AG04450 (cell line): Measurements from ENCODE around the gene SNAPC4. TPM values are rescaled to one million over a fixed set of nuclear protein-coding genes. Genes with fewer than 3 reads are reported as not detected.

ENCODE experiments used
- CTCF ChIA-PET: fragments of 300-600, 350-600 bp; formaldehyde crosslinking; extraction: SDS; loops from one replicate; lab custom pipeline; 2022; ENCODE audit warnings: antibody characterized with exemption, inconsistent platforms; lab: Charles Lee
- POLR2A ChIA-PET: fragments of 350-600 bp; formaldehyde crosslinking; extraction: SDS; loops from one replicate; lab custom pipeline; 2021; ENCODE audit warnings: antibody characterized with exemption, inconsistent platforms; lab: Yijun Ruan, JAX
- DNase-seq: peaks from one replicate; pipeline ENCODE4 v3.0.0-alpha.2; 2011; ENCODE audit warnings: low read depth, low spot score
- H3K27ac ChIP-seq: one replicate; pipeline ENCODE4 v1.5.1; 2012; ENCODE audit warnings: low read depth, low read length, control low read depth
- H3K27me3 ChIP-seq: one replicate; pipeline ENCODE4 v1.6.0; 2012; ENCODE audit warnings: low read length; ENCODE audit not compliant: control insufficient read depth, insufficient read depth
- H3K4me3 ChIP-seq: 2 replicates; pipeline ENCODE4 v1.5.1; 2011; ENCODE audit warnings: mild to moderate bottlenecking, low read depth, low read length, control low read depth
- H3K9me3 ChIP-seq: 2 replicates; pipeline ENCODE4 v1.5.1; 2012; ENCODE audit warnings: low read length; ENCODE audit not compliant: control insufficient read depth, insufficient read depth
- polyA plus RNA-seq: library from polyadenylated mRNA; depleted of rRNA; stranded (reverse); fragments of >200 nt; gene quantifications from 2 replicates; pipeline ENCODE4 v1.2.3, GENCODE V29; 2011
- TF ChIP-seq, protein P1 (sequence below): IDR thresholded peaks from 2 replicates; pipeline ENCODE4 v1.5.1; 2011; ENCODE audit warnings: low read depth, low read length, control low read depth, inconsistent platforms

The SNAPC4 gene
- polyA plus RNA-seq, 1 experiment = 2.2 TPM

DNA sequence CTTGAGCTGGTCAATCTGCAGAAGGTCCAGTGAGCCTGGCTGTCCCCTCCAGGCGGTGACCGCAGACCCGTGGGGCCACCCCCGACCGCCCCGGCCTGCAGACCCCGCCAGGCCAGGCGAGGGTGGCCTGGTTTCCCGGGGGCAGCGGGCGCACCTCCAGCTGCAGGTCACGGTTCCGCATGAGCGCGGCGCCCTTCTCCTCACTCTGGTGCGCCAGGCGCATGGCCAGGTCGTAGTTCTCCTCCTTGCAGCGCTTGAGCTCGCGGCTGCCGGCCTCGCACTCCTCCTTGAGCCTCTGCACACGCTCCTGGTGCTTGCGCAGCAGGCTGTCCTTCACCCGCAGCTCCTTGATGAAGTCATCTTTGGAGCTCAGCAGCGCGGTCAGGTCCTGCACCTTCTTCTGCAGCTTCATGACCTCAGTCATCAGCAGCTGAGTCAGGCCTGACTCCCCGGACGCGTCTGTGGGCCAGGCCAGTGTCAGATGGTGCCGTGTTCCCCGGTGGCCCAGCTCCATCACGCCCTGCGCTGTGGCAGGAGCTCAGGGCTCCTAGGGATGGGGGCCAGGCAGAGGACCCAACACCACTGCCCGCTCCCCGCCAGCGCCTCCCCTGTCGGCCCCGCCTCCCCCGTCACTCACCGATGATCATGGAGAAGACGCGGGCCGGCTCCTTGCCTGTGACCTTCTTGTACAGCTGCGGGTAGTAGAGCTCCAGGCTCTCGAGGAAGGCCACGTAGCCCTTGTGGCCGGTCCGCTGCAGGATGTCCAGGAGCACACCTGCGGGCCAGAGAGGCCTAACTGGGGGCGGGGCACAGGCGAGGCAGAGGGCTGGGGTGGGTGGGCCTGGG lies 29.1 kb downstream of the SNAPC4 start:
- DNase-seq = no peak
- H3K27ac ChIP-seq = no peak overlapping the region
- ChIA-PET POLR2A (interaction anchor here (1.2 kb wide), 1 partner anchor 10 kb away, joined by 4 read pairs; no protein-coding TSS in a partner anchor), CTCF (no interaction called here)
- H3K4me3 ChIP-seq = no peak overlapping the region
- TF ChIP-seq, protein P1, sequence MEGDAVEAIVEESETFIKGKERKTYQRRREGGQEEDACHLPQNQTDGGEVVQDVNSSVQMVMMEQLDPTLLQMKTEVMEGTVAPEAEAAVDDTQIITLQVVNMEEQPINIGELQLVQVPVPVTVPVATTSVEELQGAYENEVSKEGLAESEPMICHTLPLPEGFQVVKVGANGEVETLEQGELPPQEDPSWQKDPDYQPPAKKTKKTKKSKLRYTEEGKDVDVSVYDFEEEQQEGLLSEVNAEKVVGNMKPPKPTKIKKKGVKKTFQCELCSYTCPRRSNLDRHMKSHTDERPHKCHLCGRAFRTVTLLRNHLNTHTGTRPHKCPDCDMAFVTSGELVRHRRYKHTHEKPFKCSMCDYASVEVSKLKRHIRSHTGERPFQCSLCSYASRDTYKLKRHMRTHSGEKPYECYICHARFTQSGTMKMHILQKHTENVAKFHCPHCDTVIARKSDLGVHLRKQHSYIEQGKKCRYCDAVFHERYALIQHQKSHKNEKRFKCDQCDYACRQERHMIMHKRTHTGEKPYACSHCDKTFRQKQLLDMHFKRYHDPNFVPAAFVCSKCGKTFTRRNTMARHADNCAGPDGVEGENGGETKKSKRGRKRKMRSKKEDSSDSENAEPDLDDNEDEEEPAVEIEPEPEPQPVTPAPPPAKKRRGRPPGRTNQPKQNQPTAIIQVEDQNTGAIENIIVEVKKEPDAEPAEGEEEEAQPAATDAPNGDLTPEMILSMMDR = no peak
- H3K27me3 ChIP-seq = no peaks in the 10 kb centered on the region
- H3K9me3 ChIP-seq = peaks cover 12% of the 10 kb centered on the region; the same call in 1 of the 2 replicates

DNA sequence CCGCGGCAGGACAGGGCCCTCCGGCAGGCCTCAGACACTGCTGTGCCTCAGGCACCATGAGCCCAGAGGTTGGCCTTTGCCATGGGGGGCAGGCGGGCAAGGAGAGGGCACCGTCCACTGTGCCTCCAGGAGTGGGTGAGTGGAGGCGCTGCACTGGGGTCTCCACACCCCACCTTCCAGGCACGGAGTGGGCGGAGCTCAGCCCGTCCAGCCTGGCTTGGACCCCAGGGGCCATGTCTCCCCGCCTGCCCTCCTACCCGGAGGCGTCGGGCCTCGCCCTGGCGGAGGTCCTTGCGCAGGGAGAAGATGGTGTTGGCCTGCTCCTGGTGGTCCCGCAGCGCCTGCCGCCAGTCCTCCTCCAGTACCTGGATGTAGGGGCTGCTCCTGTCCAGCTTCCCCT lies 29.9 kb downstream of the SNAPC4 start:
- H3K27ac ChIP-seq = no peak overlapping the region
- H3K4me3 ChIP-seq = no peak overlapping the region
- H3K9me3 ChIP-seq = peaks cover 12% of the 10 kb centered on the region; the same call in 1 of the 2 replicates
- CTCF ChIA-PET = no interaction called here
- POLR2A ChIA-PET = no interaction called here
- no peaks in the 10 kb centered on the region for H3K27me3 ChIP-seq
- TF ChIP-seq, protein P1 = no peak
- DNase-seq = no peak

DNA sequence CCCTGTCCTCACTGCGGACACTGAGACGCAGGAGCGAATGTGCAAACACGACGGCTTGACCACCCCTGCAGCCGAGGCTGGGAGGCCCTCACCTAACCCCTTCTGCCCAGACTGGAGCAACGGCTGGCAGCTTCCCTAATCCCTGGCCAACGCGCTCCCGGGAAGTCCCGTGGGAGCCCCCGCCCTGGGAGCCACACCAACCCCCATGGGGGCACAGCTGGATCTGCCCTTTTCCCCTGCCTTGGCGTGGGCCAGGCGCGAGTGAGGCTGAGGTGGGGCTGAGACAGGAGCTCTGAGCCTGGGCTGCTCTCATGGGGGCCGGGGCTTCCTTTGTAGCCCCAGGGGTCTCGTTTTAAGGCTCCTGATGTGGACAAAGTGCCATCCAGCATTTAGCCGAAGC lies 31.8 kb downstream of the SNAPC4 start:
- TF ChIP-seq, protein P1 = no peak
- POLR2A ChIA-PET = no interaction called here
- CTCF ChIA-PET = no interaction called here
- Histone ChIP-seq H3K4me3 (no peak overlapping the region), H3K9me3 (peaks cover 15% of the 10 kb centered on the region; the same call in 1 of the 2 replicates), H3K27ac (no peak overlapping the region), H3K27me3 (no peaks in the 10 kb centered on the region)
- DNase-seq = no peak

DNA sequence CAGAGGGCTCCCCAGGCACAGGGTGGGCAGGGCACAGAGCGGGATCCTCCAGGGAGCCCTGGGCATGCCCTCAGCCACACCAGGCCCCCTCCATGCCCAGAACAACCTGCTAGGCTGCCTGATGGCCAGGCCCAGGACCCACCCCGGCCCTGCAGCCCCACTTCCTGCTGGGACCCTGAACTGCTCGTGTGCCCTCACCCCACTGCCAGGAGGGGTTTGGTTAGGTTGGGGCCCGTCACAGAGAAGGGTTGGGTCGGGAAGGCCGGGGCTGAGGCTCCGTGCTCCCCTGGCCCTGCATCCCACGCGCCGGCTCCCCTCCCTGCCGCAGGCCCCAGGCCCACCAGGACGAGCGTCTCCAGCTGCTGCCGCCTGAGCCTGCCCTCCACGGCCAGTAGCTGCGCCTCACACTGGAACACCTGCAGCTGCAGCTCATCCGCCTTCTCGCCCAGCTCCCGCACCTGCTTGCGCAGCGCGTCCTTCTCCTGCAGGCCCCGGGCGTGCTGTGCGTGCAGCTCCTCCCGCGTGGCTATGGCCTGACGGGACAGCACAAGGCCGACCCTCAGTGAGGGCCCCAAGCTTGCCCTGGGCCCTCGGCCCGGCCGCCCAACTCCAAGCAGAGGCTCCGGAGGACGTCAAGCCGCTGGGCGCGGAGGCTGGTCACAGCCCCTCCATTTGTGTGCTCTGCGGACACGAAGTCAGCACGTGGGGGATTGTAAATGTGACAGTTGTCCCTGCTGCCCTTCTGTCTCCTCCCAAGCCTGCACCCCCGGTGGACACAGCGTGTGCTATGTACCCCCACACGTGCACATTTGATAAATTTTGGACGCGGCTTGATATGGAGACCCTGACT lies 32.4 kb downstream of the SNAPC4 start:
- Histone ChIP-seq H3K4me3 (no peak overlapping the region), H3K27ac (no peak overlapping the region), H3K27me3 (no peaks in the 10 kb centered on the region), H3K9me3 (peaks cover 15% of the 10 kb centered on the region; the same call in 1 of the 2 replicates)
- ChIA-PET CTCF (no interaction called here), POLR2A (no interaction called here)
- DNase-seq = no peak
- TF ChIP-seq, protein P1 = no peak
